ENCODE measurements around the gene TUBGCP3. TPM values are rescaled to one million over a fixed set of nuclear protein-coding genes. Genes with fewer than 3 reads are reported as not detected.

The TUBGCP3 gene
- total and polyA plus RNA-seq, 2 experiments from 2014 or later = 12.8 to 40.2 TPM

DNA sequence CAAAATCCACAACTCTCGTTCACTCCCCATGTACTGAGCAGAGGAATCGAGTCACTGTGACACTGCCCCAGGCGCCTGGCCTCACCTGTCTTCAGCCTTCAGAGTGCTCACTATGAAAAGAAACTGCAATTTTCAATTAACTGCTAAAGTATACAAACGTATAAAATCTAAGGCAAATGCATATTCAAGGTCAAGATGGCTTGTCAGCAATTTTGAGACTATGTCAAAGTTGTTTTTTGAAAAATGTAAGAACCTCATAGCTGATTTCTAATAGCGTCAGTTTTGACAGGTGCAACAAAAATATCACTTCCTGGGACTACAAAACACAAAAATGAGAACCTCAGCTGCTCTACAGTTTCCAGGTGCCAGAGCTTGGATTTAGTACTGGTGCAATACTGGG is 31.4 kb downstream of the TUBGCP3 start:
- H3K27me3 Mint-ChIP-seq (ENCODE audit: insufficient read depth, low read depth, poor library complexity) = peaks cover 7% of the 10 kb centered on the region
- no peak for ATAC-seq
- H2AFZ ChIP-seq = no peak overlapping the region
- no peak overlapping the region for H3K27ac Mint-ChIP-seq
- H4K20me1 ChIP-seq (replicated peaks; ENCODE audit: insufficient read depth) = peaks cover 5% of the 10 kb centered on the region; the same call in 1 of the 2 replicates
- peaks cover 57% of the 10 kb centered on the region for H3K36me3 Mint-ChIP-seq (ENCODE audit: low read depth)
- no peaks in the 10 kb centered on the region for H3K27me3 ChIP-seq (ENCODE audit: insufficient read depth)
- peaks cover 13% of the 10 kb centered on the region for H3K4me1 ChIP-seq (ENCODE audit: insufficient read depth)
- H3K4me3 Mint-ChIP-seq = no peak overlapping the region
- H3K9me3 Mint-ChIP-seq = no peaks in the 10 kb centered on the region
- H3K36me3 ChIP-seq (ENCODE audit: insufficient read depth) = peaks cover 21% of the 10 kb centered on the region
- H3F3A ChIP-seq (replicated peaks; ENCODE audit: low read depth) = no peaks in the 10 kb centered on the region
- peaks cover 17% of the 10 kb centered on the region for H3K4me1 Mint-ChIP-seq
- H3K4me2 ChIP-seq = no peak overlapping the region
- no peak for DNase-seq (ENCODE audit: low spot score)
- no peak overlapping the region for H3K4me3 ChIP-seq
- H3K9me2 ChIP-seq (ENCODE audit: insufficient read depth) = no peaks in the 10 kb centered on the region
- no peak overlapping the region for H3K27ac ChIP-seq (ENCODE audit: low read depth)
- peaks cover 20% of the 10 kb centered on the region for H3K79me2 ChIP-seq (replicated peaks; ENCODE audit: insufficient read depth)
- no peak for TF ChIP-seq STAT1 (IDR thresholded peaks at IDR 0.05; ENCODE audit: unreplicated experiment)
- no peak for TF ChIP-seq EZH2 (IDR thresholded peaks at IDR 0.05; ENCODE audit: low read depth, unreplicated experiment)
- TF ChIP-seq, protein P1, sequence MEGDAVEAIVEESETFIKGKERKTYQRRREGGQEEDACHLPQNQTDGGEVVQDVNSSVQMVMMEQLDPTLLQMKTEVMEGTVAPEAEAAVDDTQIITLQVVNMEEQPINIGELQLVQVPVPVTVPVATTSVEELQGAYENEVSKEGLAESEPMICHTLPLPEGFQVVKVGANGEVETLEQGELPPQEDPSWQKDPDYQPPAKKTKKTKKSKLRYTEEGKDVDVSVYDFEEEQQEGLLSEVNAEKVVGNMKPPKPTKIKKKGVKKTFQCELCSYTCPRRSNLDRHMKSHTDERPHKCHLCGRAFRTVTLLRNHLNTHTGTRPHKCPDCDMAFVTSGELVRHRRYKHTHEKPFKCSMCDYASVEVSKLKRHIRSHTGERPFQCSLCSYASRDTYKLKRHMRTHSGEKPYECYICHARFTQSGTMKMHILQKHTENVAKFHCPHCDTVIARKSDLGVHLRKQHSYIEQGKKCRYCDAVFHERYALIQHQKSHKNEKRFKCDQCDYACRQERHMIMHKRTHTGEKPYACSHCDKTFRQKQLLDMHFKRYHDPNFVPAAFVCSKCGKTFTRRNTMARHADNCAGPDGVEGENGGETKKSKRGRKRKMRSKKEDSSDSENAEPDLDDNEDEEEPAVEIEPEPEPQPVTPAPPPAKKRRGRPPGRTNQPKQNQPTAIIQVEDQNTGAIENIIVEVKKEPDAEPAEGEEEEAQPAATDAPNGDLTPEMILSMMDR (conservative IDR thresholded peaks at IDR 0.05; ENCODE audit: low read depth in 2 of 2) = no peak
- no peak for TF ChIP-seq EZH2phosphoT487 (IDR thresholded peaks at IDR 0.05; ENCODE audit: unreplicated experiment)
- TF ChIP-seq, protein P2, sequence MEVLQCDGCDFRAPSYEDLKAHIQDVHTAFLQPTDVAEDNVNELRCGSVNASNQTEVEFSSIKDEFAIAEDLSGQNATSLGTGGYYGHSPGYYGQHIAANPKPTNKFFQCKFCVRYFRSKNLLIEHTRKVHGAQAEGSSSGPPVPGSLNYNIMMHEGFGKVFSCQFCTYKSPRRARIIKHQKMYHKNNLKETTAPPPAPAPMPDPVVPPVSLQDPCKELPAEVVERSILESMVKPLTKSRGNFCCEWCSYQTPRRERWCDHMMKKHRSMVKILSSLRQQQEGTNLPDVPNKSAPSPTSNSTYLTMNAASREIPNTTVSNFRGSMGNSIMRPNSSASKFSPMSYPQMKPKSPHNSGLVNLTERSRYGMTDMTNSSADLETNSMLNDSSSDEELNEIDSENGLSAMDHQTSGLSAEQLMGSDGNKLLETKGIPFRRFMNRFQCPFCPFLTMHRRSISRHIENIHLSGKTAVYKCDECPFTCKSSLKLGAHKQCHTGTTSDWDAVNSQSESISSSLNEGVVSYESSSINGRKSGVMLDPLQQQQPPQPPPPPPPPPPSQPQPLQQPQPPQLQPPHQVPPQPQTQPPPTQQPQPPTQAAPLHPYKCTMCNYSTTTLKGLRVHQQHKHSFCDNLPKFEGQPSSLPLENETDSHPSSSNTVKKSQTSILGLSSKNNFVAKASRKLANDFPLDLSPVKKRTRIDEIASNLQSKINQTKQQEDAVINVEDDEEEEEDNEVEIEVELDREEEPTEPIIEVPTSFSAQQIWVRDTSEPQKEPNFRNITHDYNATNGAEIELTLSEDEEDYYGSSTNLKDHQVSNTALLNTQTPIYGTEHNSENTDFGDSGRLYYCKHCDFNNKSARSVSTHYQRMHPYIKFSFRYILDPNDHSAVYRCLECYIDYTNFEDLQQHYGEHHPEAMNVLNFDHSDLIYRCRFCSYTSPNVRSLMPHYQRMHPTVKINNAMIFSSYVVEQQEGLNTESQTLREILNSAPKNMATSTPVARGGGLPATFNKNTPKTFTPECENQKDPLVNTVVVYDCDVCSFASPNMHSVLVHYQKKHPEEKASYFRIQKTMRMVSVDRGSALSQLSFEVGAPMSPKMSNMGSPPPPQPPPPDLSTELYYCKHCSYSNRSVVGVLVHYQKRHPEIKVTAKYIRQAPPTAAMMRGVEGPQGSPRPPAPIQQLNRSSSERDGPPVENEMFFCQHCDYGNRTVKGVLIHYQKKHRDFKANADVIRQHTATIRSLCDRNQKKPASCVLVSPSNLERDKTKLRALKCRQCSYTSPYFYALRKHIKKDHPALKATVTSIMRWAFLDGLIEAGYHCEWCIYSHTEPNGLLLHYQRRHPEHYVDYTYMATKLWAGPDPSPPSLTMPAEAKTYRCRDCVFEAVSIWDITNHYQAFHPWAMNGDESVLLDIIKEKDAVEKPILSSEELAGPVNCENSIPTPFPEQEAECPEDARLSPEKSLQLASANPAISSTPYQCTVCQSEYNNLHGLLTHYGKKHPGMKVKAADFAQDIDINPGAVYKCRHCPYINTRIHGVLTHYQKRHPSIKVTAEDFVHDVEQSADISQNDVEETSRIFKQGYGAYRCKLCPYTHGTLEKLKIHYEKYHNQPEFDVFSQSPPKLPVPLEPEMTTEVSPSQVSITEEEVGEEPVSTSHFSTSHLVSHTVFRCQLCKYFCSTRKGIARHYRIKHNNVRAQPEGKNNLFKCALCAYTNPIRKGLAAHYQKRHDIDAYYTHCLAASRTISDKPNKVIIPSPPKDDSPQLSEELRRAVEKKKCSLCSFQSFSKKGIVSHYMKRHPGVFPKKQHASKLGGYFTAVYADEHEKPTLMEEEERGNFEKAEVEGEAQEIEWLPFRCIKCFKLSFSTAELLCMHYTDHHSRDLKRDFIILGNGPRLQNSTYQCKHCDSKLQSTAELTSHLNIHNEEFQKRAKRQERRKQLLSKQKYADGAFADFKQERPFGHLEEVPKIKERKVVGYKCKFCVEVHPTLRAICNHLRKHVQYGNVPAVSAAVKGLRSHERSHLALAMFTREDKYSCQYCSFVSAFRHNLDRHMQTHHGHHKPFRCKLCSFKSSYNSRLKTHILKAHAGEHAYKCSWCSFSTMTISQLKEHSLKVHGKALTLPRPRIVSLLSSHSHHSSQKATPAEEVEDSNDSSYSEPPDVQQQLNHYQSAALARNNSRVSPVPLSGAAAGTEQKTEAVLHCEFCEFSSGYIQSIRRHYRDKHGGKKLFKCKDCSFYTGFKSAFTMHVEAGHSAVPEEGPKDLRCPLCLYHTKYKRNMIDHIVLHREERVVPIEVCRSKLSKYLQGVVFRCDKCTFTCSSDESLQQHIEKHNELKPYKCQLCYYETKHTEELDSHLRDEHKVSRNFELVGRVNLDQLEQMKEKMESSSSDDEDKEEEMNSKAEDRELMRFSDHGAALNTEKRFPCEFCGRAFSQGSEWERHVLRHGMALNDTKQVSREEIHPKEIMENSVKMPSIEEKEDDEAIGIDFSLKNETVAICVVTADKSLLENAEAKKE (CRISPR knock-in tag; IDR thresholded peaks at IDR 0.05) = no peak
